ENCODE data around the gene OR7D4. TPM values are rescaled to one million over a fixed set of nuclear protein-coding genes. Genes with fewer than 3 reads are reported as not detected.

The OR7D4 gene
- total RNA-seq, 1 donor from 2014 or later: not detected

GRCh38 chr19:9165261-9165660 is 54.1 kb downstream of the OR7D4 start:
- no peak overlapping the region for H3K4me3 Mint-ChIP-seq (ENCODE audit: unreplicated experiment)
- Histone ChIP-seq H3K27me3 (ENCODE audit: insufficient read depth, low read length) (no peaks in the 10 kb centered on the region), H3K36me3 (ENCODE audit: insufficient read depth, low read length) (peaks cover 34% of the 10 kb centered on the region), H4K20me1 (ENCODE audit: insufficient read depth, low read length) (no peaks in the 10 kb centered on the region), H3K4me1 (ENCODE audit: insufficient read depth, low read length) (no peaks in the 10 kb centered on the region), H3K9ac (ENCODE audit: low read length) (no peak overlapping the region), H2AFZ (ENCODE audit: low read depth, low read length) (no peak overlapping the region), H3K27ac (ENCODE audit: low read depth, low read length) (no peak overlapping the region), H3K4me2 (ENCODE audit: low read length) (no peak overlapping the region), H3K9me3 (ENCODE audit: insufficient read depth, low read depth, low read length) (peaks cover 27% of the 10 kb centered on the region), H3K4me3 (ENCODE audit: insufficient read depth, low read depth, low read length) (no peak overlapping the region), H3K79me2 (ENCODE audit: insufficient read depth, low read length) (peaks cover 11% of the 10 kb centered on the region)
- H3K4me1 Mint-ChIP-seq (ENCODE audit: low read depth, unreplicated experiment): peaks cover 2% of the 10 kb centered on the region
- no peak for FAIRE-seq
- H3K36me3 Mint-ChIP-seq (ENCODE audit: low read depth, unreplicated experiment): peaks cover 69% of the 10 kb centered on the region
- no peak for DNase-seq (ENCODE audit: low read depth)
- H3K27ac Mint-ChIP-seq (ENCODE audit: unreplicated experiment): no peak overlapping the region
- no peaks in the 10 kb centered on the region for H3K27me3 Mint-ChIP-seq (ENCODE audit: low read depth, unreplicated experiment)
- peaks cover 55% of the 10 kb centered on the region for H3K9me3 Mint-ChIP-seq (ENCODE audit: unreplicated experiment)
- no peak for TF ChIP-seq EZH2 (IDR thresholded peaks at IDR 0.05; ENCODE audit: insufficient read depth, low read length)
- no peak for TF ChIP-seq CTCF (IDR thresholded peaks at IDR 0.05; ENCODE audit: insufficient read depth, low read depth, low read length)

GRCh38 chr19:9161427-9161826 is 58.0 kb downstream of the OR7D4 start:
- Mint-ChIP-seq H3K9me3 (ENCODE audit: unreplicated experiment) (peaks cover 67% of the 10 kb centered on the region), H3K27ac (ENCODE audit: unreplicated experiment) (no peak overlapping the region), H3K36me3 (ENCODE audit: low read depth, unreplicated experiment) (peaks cover 87% of the 10 kb centered on the region), H3K27me3 (ENCODE audit: low read depth, unreplicated experiment) (no peaks in the 10 kb centered on the region), H3K4me1 (ENCODE audit: low read depth, unreplicated experiment) (peaks cover 2% of the 10 kb centered on the region), H3K4me3 (ENCODE audit: unreplicated experiment) (no peak overlapping the region)
- FAIRE-seq (no peak), DNase-seq (ENCODE audit: low read depth) (no peak)
- Histone ChIP-seq H3K4me2 (ENCODE audit: low read length) (no peak overlapping the region), H3K36me3 (ENCODE audit: insufficient read depth, low read length) (peaks cover 62% of the 10 kb centered on the region), H3K79me2 (ENCODE audit: insufficient read depth, low read length) (peaks cover 19% of the 10 kb centered on the region), H3K9me3 (ENCODE audit: insufficient read depth, low read depth, low read length) (peaks cover 48% of the 10 kb centered on the region), H3K27me3 (ENCODE audit: insufficient read depth, low read length) (no peaks in the 10 kb centered on the region), H2AFZ (ENCODE audit: low read depth, low read length) (no peak overlapping the region), H4K20me1 (ENCODE audit: insufficient read depth, low read length) (peaks cover 6% of the 10 kb centered on the region), H3K4me3 (ENCODE audit: insufficient read depth, low read depth, low read length) (no peak overlapping the region), H3K9ac (ENCODE audit: low read length) (no peak overlapping the region), H3K4me1 (ENCODE audit: insufficient read depth, low read length) (no peaks in the 10 kb centered on the region), H3K27ac (ENCODE audit: low read depth, low read length) (no peak overlapping the region)
- TF ChIP-seq EZH2 (IDR thresholded peaks at IDR 0.05; ENCODE audit: insufficient read depth, low read length) (no peak), CTCF (IDR thresholded peaks at IDR 0.05; ENCODE audit: insufficient read depth, low read depth, low read length) (no peak)

Other genes starting within 250 kb of the OR7D4 start
- gene MUC16, start 209.2 kb downstream of the OR7D4 start, total RNA-seq: not detected in 2 replicates
- not detected in 2 replicates for gene OR1M1, start 132.5 kb downstream of the OR7D4 start, total RNA-seq
- not detected in 2 replicates for gene OR7G2, start 112.1 kb downstream of the OR7D4 start, total RNA-seq
- gene OR7G1, start 103.8 kb downstream of the OR7D4 start, total RNA-seq: not detected in 2 replicates
- gene OR7G3, start 92.6 kb downstream of the OR7D4 start, total RNA-seq: not detected in 2 replicates
- gene ZNF317, start 79.2 kb downstream of the OR7D4 start, total RNA-seq: 32.8 and 32.9 TPM in 2 replicates
- not detected in 2 replicates for gene OR7D2, start 40.6 kb downstream of the OR7D4 start, total RNA-seq
- not detected in 2 replicates for gene OR7E24, start 31.3 kb upstream of the OR7D4 start, total RNA-seq
- gene ZNF699, start 90.2 kb upstream of the OR7D4 start, total RNA-seq: 2.8 and 3.0 TPM in 2 replicates
- 4.7 and 5.5 TPM in 2 replicates for gene ZNF559, start 104.6 kb upstream of the OR7D4 start, total RNA-seq
- gene ZNF177, start 143.4 kb upstream of the OR7D4 start, total RNA-seq: 1.2 and 1.7 TPM in 2 replicates
- gene ZNF266, start 216.0 kb upstream of the OR7D4 start, total RNA-seq: 14.7 and 15.5 TPM in 2 replicates

Measured in astrocyte (in vitro differentiated cells and primary cell).